ENCODE data around the gene PRPF38A. TPM values are rescaled to one million over a fixed set of nuclear protein-coding genes. Genes with fewer than 3 reads are reported as not detected.
A peak's percentile ranks its signal among the peaks of the same experiment; 100 is the strongest.

The PRPF38A gene
- total and polyA plus RNA-seq, 7 experiments from 2014 or later = 34.7 to 98.7 (median 70.2) TPM

DNA sequence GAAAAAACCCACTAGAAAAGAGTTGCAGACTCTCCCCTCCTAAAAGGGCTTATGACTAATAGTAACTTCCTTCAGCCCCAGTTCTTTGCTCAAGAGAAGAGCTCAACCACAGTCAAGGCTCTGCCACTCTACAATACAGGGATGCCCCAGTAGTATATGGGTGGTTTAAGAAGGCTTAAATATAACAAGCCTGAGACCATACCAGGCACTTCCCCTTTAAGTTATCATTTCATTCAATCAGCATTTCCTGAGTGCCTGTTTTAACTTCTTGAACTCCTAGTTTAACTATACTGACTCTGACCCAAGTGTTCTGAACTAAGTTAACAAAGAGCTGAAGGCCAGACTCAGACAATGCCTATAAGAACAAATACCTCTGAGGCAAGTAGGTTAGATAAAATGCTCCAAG, 19.8 kb downstream of the PRPF38A start:
- H3K36me3 Mint-ChIP-seq = peaks cover 0 to 33% (median 27%) of the 10 kb centered on the region in 5 donors

DNA sequence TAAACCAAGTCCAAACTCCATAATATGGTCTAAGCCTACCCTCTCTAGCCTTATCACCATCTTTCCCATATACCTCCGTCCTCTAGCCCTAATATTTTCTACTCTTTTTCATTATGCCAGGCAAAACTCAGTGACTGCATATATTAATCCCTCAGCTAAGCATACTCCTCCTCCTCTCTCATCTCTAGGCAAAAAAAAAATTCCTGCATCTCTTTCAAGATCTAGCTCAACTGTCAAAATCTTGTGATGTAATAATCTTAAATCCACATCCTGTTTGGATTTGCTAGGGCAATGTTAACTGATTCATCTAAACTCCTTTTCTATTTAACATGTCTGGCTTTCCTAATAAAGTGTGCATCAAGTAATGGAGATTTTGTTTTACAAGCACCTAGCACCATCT, 20.4 kb downstream of the PRPF38A start:
- DNase-seq (peak in 5 of 9 donors; percentile 29 to 37 (median 33)), ATAC-seq (no peak)
- Mint-ChIP-seq H3K36me3 (peaks cover 0 to 28% (median 22%) of the 10 kb centered on the region in 5 donors), H3K9me3 (no peaks in the 10 kb centered on the region), H3K27me3 (no peaks in the 10 kb centered on the region), H3K27ac (peak overlapping the region; percentile 85 to 96 (median 91)), H3K4me1 (peaks cover 27 to 67% (median 46%) of the 10 kb centered on the region in 7 donors), H3K4me3 (peak overlapping the region; percentile 49 to 81 (median 74))
- Histone ChIP-seq H3K27me3 (ENCODE audit: control insufficient read depth in 2 of 2, insufficient read depth in 2 of 2, low read length in 2 of 2) (no peaks in the 10 kb centered on the region), H3K27ac (ENCODE audit: low read depth, low read length) (peak overlapping the region; percentile 63), H3K4me1 (ENCODE audit: control insufficient read depth in 2 of 2, insufficient read depth in 2 of 2, low read length in 2 of 2) (peaks cover 35 to 43% of the 10 kb centered on the region in 2 donors), H3K36me3 (ENCODE audit: control insufficient read depth in 2 of 3, insufficient read depth in 3 of 3, low read length in 3 of 3) (peaks cover 0 to 7% (median 0%) of the 10 kb centered on the region in 3 experiments), H3K4me3 (ENCODE audit: low read length) (no peak overlapping the region), H3K9me3 (ENCODE audit: control insufficient read depth in 2 of 3, low read length in 3 of 3) (no peaks in the 10 kb centered on the region)
- CTCF ChIA-PET = no interaction called here
- intact Hi-C loops (cut with micrococcal nuclease) = loop anchor here (1.0 to 5.0 kb wide), 8 partner anchors 16 to 368 kb away; partner anchors contain the start of genes BTF3L4 (in 2 of the 2), ORC1 (in 2 of the 2), PRPF38A (in 2 of the 2) and TUT4 (in 2 of the 2)
- POLR2A ChIA-PET = interaction anchor here (0.8 to 4.1 kb wide), 8 partner anchors 17 to 302 kb away, joined by 3 to 53 read pairs (median 4); partner anchors contain the start of genes CC2D1B, ORC1, PRPF38A and SHISAL2A

More for the DNA sequence above, 19.8 kb downstream of the PRPF38A start:
- Mint-ChIP-seq H3K4me3 (peak overlapping the region; percentile 49 to 81 (median 74)), H3K27me3 (no peaks in the 10 kb centered on the region), H3K27ac (peak overlapping the region; percentile 85 to 96 (median 91)), H3K4me1 (peaks cover 33 to 72% (median 51%) of the 10 kb centered on the region in 7 donors), H3K9me3 (no peaks in the 10 kb centered on the region)
- Histone ChIP-seq H3K27ac (ENCODE audit: low read depth, low read length) (peak overlapping the region; percentile 63), H3K4me1 (ENCODE audit: control insufficient read depth in 2 of 2, insufficient read depth in 2 of 2, low read length in 2 of 2) (peaks cover 35 to 45% of the 10 kb centered on the region in 2 donors), H3K9me3 (ENCODE audit: control insufficient read depth in 2 of 3, low read length in 3 of 3) (no peaks in the 10 kb centered on the region), H3K36me3 (ENCODE audit: control insufficient read depth in 2 of 3, insufficient read depth in 3 of 3, low read length in 3 of 3) (peaks cover 0 to 7% (median 0%) of the 10 kb centered on the region in 3 experiments), H3K4me3 (ENCODE audit: low read length) (peak overlapping the region; percentile 14), H3K27me3 (ENCODE audit: control insufficient read depth in 2 of 2, insufficient read depth in 2 of 2, low read length in 2 of 2) (no peaks in the 10 kb centered on the region)
- ChIA-PET CTCF (interaction anchor here (0.7 to 1.0 kb wide), 2 partner anchors 20 to 262 kb away, joined by 3 read pairs; partner anchors contain the start of genes ORC1 and PRPF38A), POLR2A (interaction anchor here (0.8 to 4.1 kb wide), 10 partner anchors 16 to 302 kb away, joined by 3 to 53 read pairs (median 4); partner anchors contain the start of genes CC2D1B, ORC1, PRPF38A and SHISAL2A)
- DNase-seq (peak in 7 of 9 donors; percentile 38 to 71 (median 57)), ATAC-seq (peak; percentile 93)
- intact Hi-C loops (cut with micrococcal nuclease) = loop anchor here (1.0 to 5.0 kb wide), 8 partner anchors 17 to 367 kb away; partner anchors contain the start of genes BTF3L4 (in 2 of the 2), ORC1 (in 2 of the 2), PRPF38A (in 2 of the 2) and TUT4 (in 2 of the 2)

DNA sequence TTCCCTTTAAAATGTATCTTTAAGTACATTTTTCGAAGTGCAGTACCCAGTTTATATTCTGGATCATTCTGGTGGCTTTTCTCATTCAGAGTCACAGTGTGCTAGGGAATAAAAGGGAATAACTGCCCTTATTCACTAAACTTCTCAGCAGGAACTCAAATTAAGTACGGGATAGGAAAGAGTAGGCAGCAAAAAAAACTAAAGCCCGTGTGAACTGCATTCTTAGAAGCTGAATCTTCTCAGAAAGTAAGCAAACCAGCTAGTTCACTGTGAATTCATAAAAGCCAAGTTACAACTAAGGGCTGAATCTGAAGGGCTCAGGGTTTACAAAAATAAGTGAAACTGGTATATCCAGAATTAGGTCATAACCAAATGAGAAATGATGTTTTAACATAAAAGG, 22.0 kb downstream of the PRPF38A start:
- POLR2A ChIA-PET = interaction anchor here (0.9 to 4.1 kb wide), 4 partner anchors 12 to 127 kb away, joined by 3 to 53 read pairs (median 4); partner anchors contain the start of genes ORC1, PRPF38A and TUT4
- Histone ChIP-seq H3K9me3 (ENCODE audit: control insufficient read depth in 2 of 3, low read length in 3 of 3) (no peaks in the 10 kb centered on the region), H3K4me1 (ENCODE audit: control insufficient read depth in 2 of 2, insufficient read depth in 2 of 2, low read length in 2 of 2) (peaks cover 35 to 39% of the 10 kb centered on the region in 2 donors), H3K36me3 (ENCODE audit: control insufficient read depth in 2 of 3, insufficient read depth in 3 of 3, low read length in 3 of 3) (peaks cover 0 to 17% (median 7%) of the 10 kb centered on the region in 3 experiments), H3K4me3 (ENCODE audit: low read length) (no peak overlapping the region), H3K27me3 (ENCODE audit: control insufficient read depth in 2 of 2, insufficient read depth in 2 of 2, low read length in 2 of 2) (no peaks in the 10 kb centered on the region), H3K27ac (ENCODE audit: low read depth, low read length) (peak overlapping the region; percentile 63)
- intact Hi-C loops (cut with micrococcal nuclease) = no loop called here
- peak overlapping the region in 3 of 10 donors; percentile 3 to 69 (median 24) for H3K4me3 Mint-ChIP-seq
- CTCF ChIA-PET = interaction anchor here (1.4 kb wide), 1 partner anchor 261 kb away, joined by 4 read pairs; no protein-coding TSS in a partner anchor
- H3K9me3 Mint-ChIP-seq = no peaks in the 10 kb centered on the region
- H3K27me3 Mint-ChIP-seq = no peaks in the 10 kb centered on the region
- H3K4me1 Mint-ChIP-seq = peaks cover 26 to 54% (median 44%) of the 10 kb centered on the region in 7 donors
- no peak for DNase-seq
- peaks cover 0 to 37% (median 26%) of the 10 kb centered on the region in 5 donors for H3K36me3 Mint-ChIP-seq
- no peak for ATAC-seq
- peak overlapping the region; percentile 71 to 95 (median 89) for H3K27ac Mint-ChIP-seq

DNA sequence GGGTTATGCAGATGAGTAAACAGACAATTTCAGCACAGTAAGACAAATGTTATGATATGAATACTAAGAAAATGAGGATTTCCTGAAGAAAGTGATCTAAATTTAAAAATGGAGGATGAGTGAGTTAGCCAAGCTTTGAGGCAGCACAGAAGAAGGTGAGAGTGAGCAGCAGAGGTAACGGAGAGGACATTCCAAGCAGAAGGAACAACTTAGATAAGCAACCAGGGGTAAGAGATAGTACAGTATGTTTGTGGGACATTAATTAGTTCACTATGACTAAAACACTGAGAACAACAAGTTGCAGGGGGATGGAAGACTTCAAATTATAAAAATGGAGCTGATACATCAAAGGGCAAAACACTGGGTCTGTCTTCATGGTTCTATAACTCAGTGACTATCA, 22.8 kb downstream of the PRPF38A start:
- ChIA-PET POLR2A (interaction anchor here (0.9 to 4.1 kb wide), 4 partner anchors 12 to 126 kb away, joined by 3 to 53 read pairs (median 4); partner anchors contain the start of genes ORC1, PRPF38A and TUT4), CTCF (no interaction called here)
- no peak overlapping the region for H3K4me3 Mint-ChIP-seq
- peak overlapping the region in 8 of 9 donors; percentile 13 to 88 (median 56) for H3K27ac Mint-ChIP-seq
- intact Hi-C loops (cut with micrococcal nuclease) = no loop called here
- no peak for ATAC-seq
- Histone ChIP-seq H3K27ac (ENCODE audit: low read depth, low read length) (no peak overlapping the region), H3K36me3 (ENCODE audit: control insufficient read depth in 2 of 3, insufficient read depth in 3 of 3, low read length in 3 of 3) (peaks cover 0 to 20% (median 7%) of the 10 kb centered on the region in 3 experiments), H3K9me3 (ENCODE audit: control insufficient read depth in 2 of 3, low read length in 3 of 3) (no peaks in the 10 kb centered on the region), H3K4me3 (ENCODE audit: low read length) (no peak overlapping the region), H3K27me3 (ENCODE audit: control insufficient read depth in 2 of 2, insufficient read depth in 2 of 2, low read length in 2 of 2) (no peaks in the 10 kb centered on the region), H3K4me1 (ENCODE audit: control insufficient read depth in 2 of 2, insufficient read depth in 2 of 2, low read length in 2 of 2) (peaks cover 35 to 39% of the 10 kb centered on the region in 2 donors)
- no peaks in the 10 kb centered on the region for H3K27me3 Mint-ChIP-seq
- H3K9me3 Mint-ChIP-seq = no peaks in the 10 kb centered on the region
- no peak for DNase-seq
- H3K36me3 Mint-ChIP-seq = peaks cover 0 to 37% (median 30%) of the 10 kb centered on the region in 5 donors
- H3K4me1 Mint-ChIP-seq = peaks cover 26 to 48% (median 42%) of the 10 kb centered on the region in 7 donors

DNA sequence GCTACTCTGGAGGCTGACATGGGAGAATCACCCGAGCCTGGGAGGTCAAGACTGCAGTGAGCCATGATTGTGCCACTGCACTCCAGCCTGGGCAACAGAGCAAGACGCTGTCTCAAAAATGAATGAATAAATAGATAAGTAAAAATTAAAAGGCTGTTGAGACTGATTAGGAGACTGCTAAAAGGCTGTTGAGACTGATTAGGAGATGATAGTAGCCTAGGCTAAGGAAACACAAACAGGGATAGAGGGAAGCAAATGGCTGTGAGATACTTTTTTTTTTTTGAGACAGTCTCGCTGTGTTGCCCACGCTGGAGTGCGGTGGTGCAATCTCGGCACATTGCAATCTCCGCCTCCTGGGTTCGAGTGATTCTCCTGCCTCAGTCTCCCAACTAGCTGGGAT, 28.4 kb downstream of the PRPF38A start:
- H3K9me3 Mint-ChIP-seq = no peaks in the 10 kb centered on the region
- H3K4me1 ChIP-seq (ENCODE audit: control insufficient read depth in 2 of 2, insufficient read depth in 2 of 2, low read length in 2 of 2) = no peaks in the 10 kb centered on the region
- no peak overlapping the region for H3K4me3 Mint-ChIP-seq
- no peak overlapping the region for H3K27ac ChIP-seq (ENCODE audit: low read depth, low read length)
- POLR2A ChIA-PET = no interaction called here
- CTCF ChIA-PET = no interaction called here
- intact Hi-C loops (cut with micrococcal nuclease) = no loop called here
- H3K4me3 ChIP-seq (ENCODE audit: low read length) = no peak overlapping the region
- ATAC-seq (no peak), DNase-seq (no peak)
- H3K4me1 Mint-ChIP-seq = peaks cover 0 to 12% (median 0%) of the 10 kb centered on the region in 7 donors
- no peaks in the 10 kb centered on the region for H3K27me3 ChIP-seq (ENCODE audit: control insufficient read depth in 2 of 2, insufficient read depth in 2 of 2, low read length in 2 of 2)
- H3K36me3 ChIP-seq (ENCODE audit: control insufficient read depth in 2 of 3, insufficient read depth in 3 of 3, low read length in 3 of 3) = peaks cover 11 to 66% (median 17%) of the 10 kb centered on the region in 3 experiments
- H3K9me3 ChIP-seq (ENCODE audit: control insufficient read depth in 2 of 3, low read length in 3 of 3) = no peaks in the 10 kb centered on the region
- peaks cover 0 to 46% (median 32%) of the 10 kb centered on the region in 5 donors for H3K36me3 Mint-ChIP-seq
- H3K27ac Mint-ChIP-seq = peak overlapping the region in 5 of 9 donors; percentile 10 to 58 (median 22)
- H3K27me3 Mint-ChIP-seq = no peaks in the 10 kb centered on the region

DNA sequence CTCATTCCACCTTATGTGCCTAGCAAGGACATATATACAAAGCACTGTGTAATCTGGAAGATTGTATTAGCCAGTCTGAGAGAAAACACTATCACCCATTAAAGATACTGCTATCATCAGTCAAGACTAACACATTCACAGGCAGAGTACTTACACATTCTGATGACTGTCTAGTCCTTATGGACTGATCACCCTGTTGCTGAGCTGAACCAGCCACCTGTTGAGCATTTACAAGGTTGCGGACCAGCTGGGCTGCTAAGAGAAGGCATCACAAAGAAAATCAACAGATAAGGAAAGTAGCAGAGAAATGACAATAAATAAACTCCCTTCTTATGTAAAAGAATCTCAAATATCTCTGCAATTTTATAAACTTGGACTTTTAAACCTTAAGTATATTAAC, 30.8 kb downstream of the PRPF38A start:
- no peak overlapping the region for H3K4me3 Mint-ChIP-seq
- ATAC-seq (no peak), DNase-seq (no peak)
- H3K9me3 ChIP-seq (ENCODE audit: control insufficient read depth in 2 of 3, low read length in 3 of 3) = no peaks in the 10 kb centered on the region
- POLR2A ChIA-PET = no interaction called here
- peaks cover 0 to 18% (median 0%) of the 10 kb centered on the region in 7 donors for H3K4me1 Mint-ChIP-seq
- H3K4me3 ChIP-seq (ENCODE audit: low read length) = no peak overlapping the region
- H3K27ac ChIP-seq (ENCODE audit: low read depth, low read length) = no peak overlapping the region
- H3K27me3 Mint-ChIP-seq = no peaks in the 10 kb centered on the region
- H3K9me3 Mint-ChIP-seq = no peaks in the 10 kb centered on the region
- CTCF ChIA-PET = no interaction called here
- no peaks in the 10 kb centered on the region for H3K27me3 ChIP-seq (ENCODE audit: control insufficient read depth in 2 of 2, insufficient read depth in 2 of 2, low read length in 2 of 2)
- intact Hi-C loops (cut with micrococcal nuclease) = no loop called here
- peaks cover 11 to 79% (median 17%) of the 10 kb centered on the region in 3 experiments for H3K36me3 ChIP-seq (ENCODE audit: control insufficient read depth in 2 of 3, insufficient read depth in 3 of 3, low read length in 3 of 3)
- H3K4me1 ChIP-seq (ENCODE audit: control insufficient read depth in 2 of 2, insufficient read depth in 2 of 2, low read length in 2 of 2) = no peaks in the 10 kb centered on the region
- H3K36me3 Mint-ChIP-seq = peaks cover 4 to 46% (median 27%) of the 10 kb centered on the region in 5 donors
- peak overlapping the region in 5 of 9 donors; percentile 41 to 67 (median 55) for H3K27ac Mint-ChIP-seq
